MG63 (cell line): ENCODE measurements around the gene B9D2. TPM values are rescaled to one million over a fixed set of nuclear protein-coding genes. Genes with fewer than 3 reads are reported as not detected.
A peak's percentile ranks its signal among the peaks of the same experiment; 100 is the strongest.

Experiments
- DNase-seq: peaks from one replicate; pipeline ENCODE4 v3.0.0-alpha.2; 2020
- H3K27me3 ChIP-seq: fragments of 250-450 bp; sonication (Bioruptor Pico); 2 replicates; pipeline ENCODE4 v1.5.1; 2020; ENCODE audit warnings: mild to moderate bottlenecking, moderate library complexity
- H3K36me3 ChIP-seq: fragments of 250-450 bp; sonication (Bioruptor Pico); 2 replicates; pipeline ENCODE4 v1.5.1; 2020; ENCODE audit warnings: mild to moderate bottlenecking, moderate library complexity
- H3K4me3 ChIP-seq: fragments of 250-450 bp; sonication (Bioruptor Pico); 2 replicates; pipeline ENCODE4 v1.5.1; 2020; ENCODE audit warnings: mild to moderate bottlenecking, moderate library complexity
- H3K9me3 ChIP-seq: fragments of 250-450 bp; sonication (Bioruptor Pico); 2 replicates; pipeline ENCODE4 v1.5.1; 2020; ENCODE audit warnings: mild to moderate bottlenecking, moderate library complexity
- total RNA-seq: library from RNA; depleted of rRNA; stranded (reverse); fragments of >200 nt; shearing (Covaris generic); gene quantifications from 2 replicates; pipeline ENCODE4 v1.2.3, GENCODE V29; 2014; ENCODE audit warnings: low replicate concordance

Gene B9D2
- total RNA-seq, 1 experiment from 2014 or later = 31.0 TPM

DNA sequence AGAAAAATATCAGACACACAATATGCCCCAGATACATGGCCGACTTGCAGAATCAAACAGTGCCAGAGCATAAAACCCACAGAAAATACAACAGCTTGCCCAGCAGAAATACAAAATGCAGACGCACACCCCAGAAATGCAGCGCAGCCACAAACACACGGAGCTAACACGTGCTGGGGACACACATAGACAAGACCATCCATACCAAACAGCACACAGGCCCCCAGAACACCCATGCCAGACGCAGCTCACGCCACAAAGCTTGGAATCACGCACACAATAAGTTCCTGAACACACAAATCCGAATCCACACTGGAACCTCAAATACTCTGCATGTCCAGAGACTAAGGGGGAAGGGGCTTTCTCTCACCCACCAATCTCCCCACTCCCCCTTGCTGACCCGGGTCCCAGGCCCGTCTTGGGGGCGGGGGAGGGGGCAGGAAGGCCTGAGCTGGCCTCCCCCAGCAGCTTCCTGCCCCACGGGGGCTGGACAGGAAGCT, 36.8 kb downstream of the B9D2 start:
- H3K4me3 ChIP-seq = peak overlapping the region; percentile 33
- no peaks in the 10 kb centered on the region for H3K27me3 ChIP-seq
- H3K9me3 ChIP-seq = no peaks in the 10 kb centered on the region
- no peak for DNase-seq
- H3K36me3 ChIP-seq = peaks cover 70% of the 10 kb centered on the region

DNA sequence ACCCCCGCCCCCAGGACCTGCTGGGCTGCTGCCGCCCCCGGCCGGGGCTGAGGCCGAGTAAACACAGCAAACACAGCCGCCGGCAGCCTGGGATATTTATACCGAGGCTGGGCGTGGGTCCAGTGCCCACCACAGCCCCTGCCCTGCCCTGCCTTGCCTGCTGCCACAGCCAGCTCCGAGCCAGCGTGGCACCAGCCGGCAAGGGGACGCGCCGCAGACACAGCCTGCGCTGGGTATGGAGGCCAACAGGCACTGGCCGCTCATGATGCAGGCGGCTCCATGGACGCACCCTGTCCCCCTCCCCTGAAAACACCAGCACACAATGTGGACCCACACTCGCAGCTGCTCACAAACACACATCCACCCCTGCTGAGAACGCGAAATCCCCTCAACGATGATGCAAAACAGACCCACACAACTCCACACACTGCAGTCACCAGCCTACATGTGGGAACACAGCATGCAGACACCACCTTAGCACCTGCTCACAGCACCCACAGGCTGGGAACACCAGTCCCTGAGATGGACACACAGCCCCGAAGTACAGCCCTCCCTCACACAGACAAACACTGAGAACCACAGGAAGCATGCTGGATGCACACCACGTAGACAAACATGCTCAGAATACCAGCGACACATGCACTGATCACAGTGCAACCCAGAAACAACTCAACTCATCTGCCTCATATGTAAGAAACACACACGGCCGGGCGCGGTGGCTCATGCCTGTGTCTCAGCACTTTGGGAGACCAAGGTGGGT, 37.8 kb downstream of the B9D2 start:
- peak; percentile 64 for DNase-seq
- peaks cover 74% of the 10 kb centered on the region for H3K36me3 ChIP-seq
- no peaks in the 10 kb centered on the region for H3K27me3 ChIP-seq
- peak overlapping the region; percentile 33 for H3K4me3 ChIP-seq
- no peaks in the 10 kb centered on the region for H3K9me3 ChIP-seq

- DNase-seq = no peak
- Histone ChIP-seq H3K36me3 (peaks cover 79% of the 10 kb centered on the region), H3K4me3 (peak overlapping the region; percentile 1; the same call in 1 of the 2 replicates), H3K27me3 (no peaks in the 10 kb centered on the region), H3K9me3 (no peaks in the 10 kb centered on the region)
Observed at GRCh38 chr19:41325640-41325946, 38.4 kb downstream of the B9D2 start.

DNA sequence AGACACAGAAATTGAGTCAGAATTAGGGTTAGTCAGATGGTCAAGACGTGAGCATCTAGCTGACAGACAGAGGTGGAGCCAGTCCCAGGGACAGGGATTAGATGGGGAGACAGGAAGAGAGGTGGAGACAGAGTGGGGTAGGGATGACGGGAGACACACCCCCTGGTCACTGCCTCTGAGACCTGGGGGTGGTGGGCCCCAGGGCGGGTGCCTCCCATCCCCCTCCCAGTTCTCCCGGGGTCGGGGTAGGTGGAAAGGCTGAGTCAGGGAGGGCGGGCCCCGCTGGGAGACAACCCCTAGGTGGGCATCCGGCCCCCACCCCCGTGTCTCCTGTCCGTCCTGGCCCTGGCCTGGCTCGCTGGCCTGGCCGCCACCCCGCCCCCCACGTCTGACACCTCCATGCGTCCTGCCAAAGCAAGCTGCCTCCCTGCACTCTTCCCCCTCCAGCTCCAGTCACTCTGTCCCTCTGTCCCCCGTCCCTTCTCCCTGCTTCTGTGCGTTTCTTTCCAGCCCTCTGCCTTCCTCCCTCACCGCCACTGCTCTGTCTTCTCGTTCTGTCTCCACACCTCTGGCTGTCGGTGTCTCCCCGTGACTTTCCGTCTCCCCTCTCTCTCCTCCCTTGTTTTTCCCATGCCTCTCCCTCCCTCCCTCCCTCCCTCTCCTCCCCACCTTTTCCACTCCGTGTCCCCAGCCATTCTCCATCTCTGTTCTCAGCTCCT, 38.9 kb downstream of the B9D2 start:
- H3K36me3 ChIP-seq = peaks cover 80% of the 10 kb centered on the region
- H3K27me3 ChIP-seq = no peaks in the 10 kb centered on the region
- peak; percentile 77 for DNase-seq
- H3K9me3 ChIP-seq = no peaks in the 10 kb centered on the region
- no peak overlapping the region for H3K4me3 ChIP-seq

DNA sequence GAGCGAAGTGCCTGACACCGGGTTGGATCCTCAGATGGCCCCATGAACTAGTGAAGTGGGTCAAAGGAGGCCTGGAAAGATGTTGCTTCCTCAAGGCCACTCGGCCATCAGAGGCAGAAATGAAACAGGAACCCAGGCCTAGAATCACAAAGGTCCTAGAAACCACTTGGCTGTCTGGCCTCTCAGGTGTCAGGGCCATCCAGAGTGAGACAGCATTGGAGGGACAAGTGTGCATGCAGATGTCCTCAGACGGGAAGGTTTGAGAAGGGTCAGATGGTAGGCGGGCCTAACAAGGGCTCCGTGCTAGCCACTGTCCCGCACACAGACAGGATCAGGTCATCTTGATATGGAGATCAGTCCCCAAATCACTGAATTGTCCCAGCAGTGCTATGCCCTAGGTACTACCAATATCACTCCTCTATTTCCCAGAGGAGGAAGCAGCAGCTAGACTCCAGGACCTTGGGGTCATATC, 39.7 kb downstream of the B9D2 start:
- H3K36me3 ChIP-seq = peaks cover 81% of the 10 kb centered on the region
- no peak for DNase-seq
- H3K27me3 ChIP-seq = no peaks in the 10 kb centered on the region
- H3K4me3 ChIP-seq = no peak overlapping the region
- H3K9me3 ChIP-seq = no peaks in the 10 kb centered on the region

- peaks cover 81% of the 10 kb centered on the region for H3K36me3 ChIP-seq
- H3K9me3 ChIP-seq = no peaks in the 10 kb centered on the region
- no peak overlapping the region for H3K4me3 ChIP-seq
- peak; percentile 96 for DNase-seq
- no peaks in the 10 kb centered on the region for H3K27me3 ChIP-seq
Observed at GRCh38 chr19:41323430-41324125, 40.4 kb downstream of the B9D2 start.

DNA sequence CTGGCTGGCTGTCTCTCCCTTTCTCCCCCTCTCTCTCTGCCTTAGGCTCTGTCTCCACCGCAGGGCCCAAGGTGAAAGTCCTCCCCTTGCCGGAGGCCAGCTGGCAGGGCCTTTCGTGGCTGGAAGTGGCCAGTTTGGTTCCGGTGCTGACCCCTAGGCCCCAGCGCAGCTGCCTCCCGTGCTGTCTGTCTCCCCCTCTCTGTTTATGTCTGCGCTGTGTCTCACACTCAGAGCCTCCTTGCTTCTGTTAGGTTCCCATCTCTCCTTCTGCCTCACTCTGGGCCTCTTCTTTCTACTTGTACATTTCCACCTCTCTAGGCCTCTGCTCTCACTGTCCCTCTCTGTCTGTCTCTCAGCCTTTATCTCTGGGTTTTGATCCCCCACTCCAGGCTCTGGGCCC, 40.9 kb downstream of the B9D2 start:
- H3K4me3 ChIP-seq = no peak overlapping the region

DNA sequence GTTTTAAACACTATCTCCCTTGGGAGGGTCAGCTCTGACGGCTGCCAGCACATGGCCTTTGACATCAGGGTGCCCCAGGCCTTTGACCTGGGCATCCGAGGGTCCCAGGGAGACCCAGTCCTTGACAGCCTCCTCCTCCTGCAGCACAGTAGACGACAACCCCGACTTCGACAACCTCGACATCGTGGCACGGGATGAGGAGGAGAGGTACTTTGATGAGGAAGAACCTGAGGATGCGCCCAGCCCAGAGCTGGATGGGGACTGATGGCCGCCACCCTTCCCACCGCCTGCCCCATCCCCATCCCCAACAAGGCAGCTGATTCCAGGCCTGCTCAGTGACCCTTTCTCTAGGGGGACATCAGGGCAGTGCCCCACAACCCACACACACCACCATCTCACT, 41.5 kb downstream of the B9D2 start:
- H3K36me3 ChIP-seq = peaks cover 80% of the 10 kb centered on the region
- no peak overlapping the region for H3K4me3 ChIP-seq

More for the DNA sequence above, 40.9 kb downstream of the B9D2 start:
- Histone ChIP-seq H3K36me3 (peaks cover 81% of the 10 kb centered on the region), H3K27me3 (no peaks in the 10 kb centered on the region), H3K9me3 (no peaks in the 10 kb centered on the region)
- DNase-seq = peak; percentile 58

DNA sequence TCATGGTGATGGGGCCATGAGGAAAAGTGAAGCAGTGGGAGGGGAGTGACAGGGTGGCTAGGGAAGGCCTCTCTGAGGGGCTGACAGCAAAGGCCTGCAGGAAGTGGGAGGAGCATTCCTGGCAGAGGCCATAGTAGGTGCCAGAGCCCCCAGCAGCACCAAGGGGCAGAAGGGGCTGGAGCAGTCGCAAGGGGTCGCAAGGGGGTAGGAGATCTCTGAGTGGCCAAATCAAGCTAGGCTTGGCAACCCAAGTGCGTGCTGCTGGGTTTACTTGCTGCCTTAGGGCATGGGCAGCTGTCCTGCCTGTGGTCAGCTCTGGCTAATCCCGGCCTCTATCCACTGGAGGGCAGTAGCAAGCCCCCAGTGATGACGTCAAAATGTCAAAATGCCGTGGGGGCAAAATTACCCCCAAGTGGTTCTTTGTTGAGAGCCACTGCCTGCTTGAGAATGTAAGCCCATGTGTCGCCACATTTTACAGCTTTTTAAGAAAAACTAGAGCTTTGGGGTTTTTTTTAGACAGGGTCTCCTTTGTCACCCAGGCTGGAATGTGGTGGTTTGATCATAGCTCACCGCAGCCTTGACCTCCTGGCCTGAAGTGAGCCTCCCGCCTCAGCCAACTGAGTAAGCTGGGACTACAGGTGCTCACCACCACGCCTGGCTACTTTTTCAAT, 42.2 kb downstream of the B9D2 start:
- H3K9me3 ChIP-seq = no peaks in the 10 kb centered on the region
- no peak overlapping the region for H3K4me3 ChIP-seq
- peaks cover 85% of the 10 kb centered on the region for H3K36me3 ChIP-seq
- H3K27me3 ChIP-seq = no peaks in the 10 kb centered on the region
- peak; percentile 63 for DNase-seq

More for the DNA sequence above, 41.5 kb downstream of the B9D2 start:
- Histone ChIP-seq H3K27me3 (no peaks in the 10 kb centered on the region), H3K9me3 (no peaks in the 10 kb centered on the region)
- no peak for DNase-seq

DNA sequence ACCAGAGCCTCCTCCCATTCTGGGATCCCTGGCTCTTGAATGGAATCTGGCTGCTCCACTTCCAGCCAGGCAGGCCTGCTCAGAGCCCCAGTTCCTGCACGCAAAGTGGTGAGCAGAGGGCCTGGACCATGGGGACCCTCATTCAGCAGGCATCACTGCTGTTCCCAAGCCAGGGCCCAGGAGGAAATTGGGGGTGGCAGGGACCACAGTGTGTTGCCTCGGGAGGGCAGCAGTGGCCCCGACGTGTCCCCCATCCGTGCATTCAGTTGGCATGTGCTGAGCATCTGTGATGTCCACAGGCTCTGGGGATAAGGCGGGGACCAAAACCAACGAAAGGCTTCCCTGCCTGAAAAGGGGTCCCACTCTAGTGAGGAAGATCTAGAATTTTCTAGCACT, 42.7 kb downstream of the B9D2 start:
- no peak for DNase-seq
- Histone ChIP-seq H3K36me3 (peaks cover 85% of the 10 kb centered on the region), H3K27me3 (no peaks in the 10 kb centered on the region), H3K9me3 (no peaks in the 10 kb centered on the region), H3K4me3 (no peak overlapping the region)

DNA sequence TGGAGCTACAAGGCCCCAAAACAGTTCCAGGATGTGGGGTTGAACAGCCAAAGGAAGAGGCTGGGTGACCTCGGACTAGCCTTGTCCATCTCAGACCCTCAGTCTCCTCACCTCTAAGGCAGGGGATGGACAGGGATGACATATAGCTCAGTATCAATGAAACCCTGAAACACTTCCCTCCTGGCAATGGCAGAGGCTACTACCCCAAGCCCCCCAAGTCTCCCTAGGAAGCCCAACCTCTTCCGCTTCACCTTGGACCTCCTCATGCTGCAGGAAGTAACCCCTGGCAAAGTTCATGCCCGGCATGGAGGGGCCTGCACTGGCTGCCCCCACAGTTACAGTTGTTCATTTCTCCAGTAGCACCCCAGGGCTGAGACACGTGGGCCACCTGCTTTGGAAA, 43.4 kb downstream of the B9D2 start:
- no peaks in the 10 kb centered on the region for H3K27me3 ChIP-seq
- no peak for DNase-seq
- no peaks in the 10 kb centered on the region for H3K9me3 ChIP-seq
- H3K36me3 ChIP-seq = peaks cover 85% of the 10 kb centered on the region
- H3K4me3 ChIP-seq = no peak overlapping the region

DNA sequence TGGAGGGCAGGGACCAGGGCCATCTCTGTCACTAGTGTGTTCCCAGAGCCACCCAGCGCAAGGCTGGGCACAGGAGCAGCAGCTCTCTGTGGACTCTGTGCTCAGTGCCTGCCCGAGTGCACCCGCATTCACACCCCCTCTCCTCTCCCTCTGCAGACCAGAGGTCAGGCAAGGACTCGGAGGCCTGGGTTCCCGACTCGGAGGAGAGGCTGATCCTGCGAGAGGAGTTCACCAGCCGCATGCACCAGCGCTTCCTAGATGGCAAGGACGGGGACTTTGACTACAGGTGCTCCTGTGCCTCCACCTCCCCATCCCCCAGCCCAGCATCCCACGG, 43.8 kb downstream of the B9D2 start:
- H3K9me3 ChIP-seq = no peaks in the 10 kb centered on the region
- no peak overlapping the region for H3K4me3 ChIP-seq
- H3K36me3 ChIP-seq = peaks cover 86% of the 10 kb centered on the region
- no peak for DNase-seq
- no peaks in the 10 kb centered on the region for H3K27me3 ChIP-seq

- Histone ChIP-seq H3K27me3 (no peaks in the 10 kb centered on the region), H3K9me3 (no peaks in the 10 kb centered on the region), H3K4me3 (no peak overlapping the region), H3K36me3 (peaks cover 87% of the 10 kb centered on the region)
- no peak for DNase-seq
Observed at GRCh38 chr19:41319500-41320184, 44.3 kb downstream of the B9D2 start.

- Histone ChIP-seq H3K36me3 (peaks cover 87% of the 10 kb centered on the region), H3K27me3 (no peaks in the 10 kb centered on the region), H3K4me3 (no peak overlapping the region), H3K9me3 (no peaks in the 10 kb centered on the region)
- DNase-seq = no peak
Observed at GRCh38 chr19:41318696-41319499, 45.1 kb downstream of the B9D2 start.

DNA sequence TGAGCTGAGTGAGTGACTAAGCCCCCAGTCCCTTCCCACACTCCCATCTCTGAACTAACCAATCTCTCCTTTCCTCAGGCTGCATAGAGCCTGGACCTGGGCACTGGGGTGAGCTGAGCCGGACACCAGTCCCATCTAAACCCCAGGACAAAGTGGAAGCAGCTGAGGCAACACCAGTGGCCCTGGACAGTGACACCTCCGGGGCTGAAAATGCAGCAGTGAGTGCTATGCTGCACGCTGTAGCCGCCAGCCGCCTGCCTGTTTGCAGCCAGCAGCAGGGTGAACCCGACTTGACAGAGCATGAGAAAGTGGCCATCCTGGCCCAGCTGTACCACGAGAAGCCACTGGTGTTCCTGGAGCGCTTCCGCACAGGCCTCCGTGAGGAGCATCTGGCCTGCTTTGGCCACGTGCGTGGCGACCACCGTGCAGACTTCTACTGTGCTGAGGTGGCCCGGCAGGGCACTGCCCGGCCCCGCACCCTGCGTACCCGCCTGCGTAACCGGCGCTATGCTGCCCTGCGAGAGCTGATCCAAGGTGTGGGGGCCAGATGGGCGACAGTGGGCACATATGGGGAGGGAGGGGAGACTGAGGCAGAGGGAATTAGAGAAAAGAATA, 47.5 kb downstream of the B9D2 start:
- Histone ChIP-seq H3K9me3 (no peaks in the 10 kb centered on the region), H3K36me3 (peaks cover 86% of the 10 kb centered on the region), H3K4me3 (no peak overlapping the region), H3K27me3 (no peaks in the 10 kb centered on the region)
- no peak for DNase-seq
